HG03439 (cell line): ENCODE data around the gene ADAMTSL1.

Experiments used
- ATAC-seq: cut with Tn5 transposase; IDR thresholded peaks from one replicate; pipeline ENCODE4 v1.9.1; 2021; ENCODE audit warnings: mild to moderate bottlenecking, moderate library complexity; ENCODE audit not compliant: unreplicated experiment

The ADAMTSL1 gene

GRCh38 chr9:18798106-18798505, 324.2 kb downstream of the ADAMTSL1 start:
- no peak for ATAC-seq

GRCh38 chr9:18798508-18799290, 324.7 kb downstream of the ADAMTSL1 start:
- no peak for ATAC-seq

GRCh38 chr9:18799428-18799827, 325.5 kb downstream of the ADAMTSL1 start:
- no peak for ATAC-seq

- no peak for ATAC-seq
Observed at GRCh38 chr9:18800579-18800978, 326.6 kb downstream of the ADAMTSL1 start.

GRCh38 chr9:18805386-18805785, 331.4 kb downstream of the ADAMTSL1 start:
- no peak for ATAC-seq

GRCh38 chr9:18806232-18807080, 332.5 kb downstream of the ADAMTSL1 start:
- no peak for ATAC-seq

- ATAC-seq, result no peak
Observed at GRCh38 chr9:18810581-18810980, 336.6 kb downstream of the ADAMTSL1 start.

- no peak for ATAC-seq
Observed at GRCh38 chr9:18811171-18811570, 337.2 kb downstream of the ADAMTSL1 start.

- ATAC-seq, result no peak
Observed at GRCh38 chr9:18819418-18819817, 345.5 kb downstream of the ADAMTSL1 start.

- ATAC-seq, result no peak
Observed at GRCh38 chr9:18820566-18821095, 346.7 kb downstream of the ADAMTSL1 start.

GRCh38 chr9:18821788-18822187, 347.8 kb downstream of the ADAMTSL1 start:
- no peak for ATAC-seq

- no peak for ATAC-seq
Observed at GRCh38 chr9:18822850-18823249, 348.9 kb downstream of the ADAMTSL1 start.

- no peak for ATAC-seq
Observed at GRCh38 chr9:18824095-18824666, 350.2 kb downstream of the ADAMTSL1 start.

GRCh38 chr9:18825656-18826170, 351.8 kb downstream of the ADAMTSL1 start:
- ATAC-seq, result no peak

GRCh38 chr9:18826248-18826647, 352.3 kb downstream of the ADAMTSL1 start:
- no peak for ATAC-seq

- ATAC-seq, result no peak
Observed at GRCh38 chr9:18829066-18829465, 355.1 kb downstream of the ADAMTSL1 start.

GRCh38 chr9:18829873-18830272, 355.9 kb downstream of the ADAMTSL1 start:
- no peak for ATAC-seq

GRCh38 chr9:18834740-18835361, 360.9 kb downstream of the ADAMTSL1 start:
- ATAC-seq, result peak; percentile 68

- ATAC-seq, result no peak
Observed at GRCh38 chr9:18837402-18837801, 363.4 kb downstream of the ADAMTSL1 start.

GRCh38 chr9:18847576-18848275, 373.8 kb downstream of the ADAMTSL1 start:
- no peak for ATAC-seq
